Measurements from ENCODE around the gene MFN1. TPM values are rescaled to one million over a fixed set of nuclear protein-coding genes. Genes with fewer than 3 reads are reported as not detected.

The MFN1 gene
- total and polyA plus RNA-seq, 12 donors = 12.4 to 60.9 (median 41.7) TPM

DNA sequence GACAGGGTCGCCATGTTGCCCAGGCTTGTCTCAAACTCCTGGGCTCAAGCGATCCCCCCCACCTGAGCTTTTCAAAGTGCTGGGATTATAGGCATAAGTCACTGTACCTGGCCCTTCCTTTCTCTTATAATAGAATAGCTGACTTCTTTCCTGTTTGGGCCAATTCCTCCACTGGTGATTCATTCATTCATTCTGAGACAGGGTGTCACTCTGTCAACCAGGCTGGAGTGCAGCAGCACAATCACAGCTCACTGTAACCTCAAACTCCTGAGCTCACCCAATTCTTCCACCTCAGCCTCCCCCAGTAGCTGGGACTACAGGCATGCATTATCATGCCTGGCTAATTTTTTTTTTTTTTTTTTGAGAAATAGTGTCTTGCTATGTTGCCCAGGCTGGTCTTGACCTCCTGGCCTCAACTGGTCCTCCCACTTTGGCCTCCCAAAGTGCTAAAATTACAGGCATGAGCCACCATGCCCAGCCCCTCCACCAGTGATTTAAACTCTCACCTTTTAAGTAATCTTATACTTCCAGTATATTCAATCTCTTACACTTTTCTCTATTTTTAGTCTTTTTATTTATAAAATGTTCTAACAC is 82.9 kb downstream of the MFN1 start:
- Histone ChIP-seq H3K4me3 (no peak overlapping the region), H3K9me3 (replicated peaks in 1 of 3) (no peaks in the 10 kb centered on the region), H3K27me3 (no peaks in the 10 kb centered on the region), H3K36me3 (replicated peaks in 1 of 2) (no peaks in the 10 kb centered on the region), H3K4me1 (replicated peaks in 1 of 2) (peaks cover 0 to 13% of the 10 kb centered on the region in 2 donors), H3K27ac (no peak overlapping the region)
- DNase-seq = no peak
- WGBS, 4 donors = 92 to 94% (median 93%) methylated on average over 2 of the region's 2 CpGs
- intact Hi-C loops (cut with DNase I) = no loop called here
- TF ChIP-seq, protein P1, sequence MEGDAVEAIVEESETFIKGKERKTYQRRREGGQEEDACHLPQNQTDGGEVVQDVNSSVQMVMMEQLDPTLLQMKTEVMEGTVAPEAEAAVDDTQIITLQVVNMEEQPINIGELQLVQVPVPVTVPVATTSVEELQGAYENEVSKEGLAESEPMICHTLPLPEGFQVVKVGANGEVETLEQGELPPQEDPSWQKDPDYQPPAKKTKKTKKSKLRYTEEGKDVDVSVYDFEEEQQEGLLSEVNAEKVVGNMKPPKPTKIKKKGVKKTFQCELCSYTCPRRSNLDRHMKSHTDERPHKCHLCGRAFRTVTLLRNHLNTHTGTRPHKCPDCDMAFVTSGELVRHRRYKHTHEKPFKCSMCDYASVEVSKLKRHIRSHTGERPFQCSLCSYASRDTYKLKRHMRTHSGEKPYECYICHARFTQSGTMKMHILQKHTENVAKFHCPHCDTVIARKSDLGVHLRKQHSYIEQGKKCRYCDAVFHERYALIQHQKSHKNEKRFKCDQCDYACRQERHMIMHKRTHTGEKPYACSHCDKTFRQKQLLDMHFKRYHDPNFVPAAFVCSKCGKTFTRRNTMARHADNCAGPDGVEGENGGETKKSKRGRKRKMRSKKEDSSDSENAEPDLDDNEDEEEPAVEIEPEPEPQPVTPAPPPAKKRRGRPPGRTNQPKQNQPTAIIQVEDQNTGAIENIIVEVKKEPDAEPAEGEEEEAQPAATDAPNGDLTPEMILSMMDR (IDR thresholded peaks at IDR 0.05) = no peak
- no peak for TF ChIP-seq POLR2A (IDR thresholded peaks at IDR 0.05)

GRCh38 chr3:179432021-179432420 is 84.5 kb downstream of the MFN1 start:
- WGBS, 4 donors = 72 to 88% (median 77%) methylated on average over 3 of the region's 3 CpGs
- Histone ChIP-seq H3K4me3 (no peak overlapping the region), H3K9me3 (replicated peaks in 1 of 3) (no peaks in the 10 kb centered on the region), H3K4me1 (replicated peaks in 1 of 2) (peaks cover 0 to 13% of the 10 kb centered on the region in 2 donors), H3K27me3 (no peaks in the 10 kb centered on the region), H3K36me3 (replicated peaks in 1 of 2) (no peaks in the 10 kb centered on the region), H3K27ac (peak overlapping the region in 3 of 5 donors; percentile 11 to 47 (median 24))
- no peak for TF ChIP-seq POLR2A (IDR thresholded peaks at IDR 0.05)
- TF ChIP-seq, protein P1 (IDR thresholded peaks at IDR 0.05) = no peak
- intact Hi-C loops (cut with DNase I) = no loop called here
- DNase-seq = peak in 6 of 7 donors; percentile 25 to 55 (median 45)

GRCh38 chr3:179432451-179432850 is 84.9 kb downstream of the MFN1 start:
- no peak for DNase-seq
- WGBS, 4 donors = 55 to 91% (median 85%) methylated on average over 1 of the region's 1 CpG
- peaks cover 0 to 13% of the 10 kb centered on the region in 2 donors for H3K4me1 ChIP-seq (replicated peaks in 1 of 2)
- no peak overlapping the region for H3K4me3 ChIP-seq
- H3K27me3 ChIP-seq = no peaks in the 10 kb centered on the region
- H3K9me3 ChIP-seq (replicated peaks in 1 of 3) = no peaks in the 10 kb centered on the region
- H3K36me3 ChIP-seq (replicated peaks in 1 of 2) = no peaks in the 10 kb centered on the region
- intact Hi-C loops (cut with DNase I) = no loop called here
- TF ChIP-seq, protein P1 (IDR thresholded peaks at IDR 0.05) = no peak
- no peak for TF ChIP-seq POLR2A (IDR thresholded peaks at IDR 0.05)
- peak overlapping the region in 2 of 5 donors; percentile 24 to 47 for H3K27ac ChIP-seq

DNA sequence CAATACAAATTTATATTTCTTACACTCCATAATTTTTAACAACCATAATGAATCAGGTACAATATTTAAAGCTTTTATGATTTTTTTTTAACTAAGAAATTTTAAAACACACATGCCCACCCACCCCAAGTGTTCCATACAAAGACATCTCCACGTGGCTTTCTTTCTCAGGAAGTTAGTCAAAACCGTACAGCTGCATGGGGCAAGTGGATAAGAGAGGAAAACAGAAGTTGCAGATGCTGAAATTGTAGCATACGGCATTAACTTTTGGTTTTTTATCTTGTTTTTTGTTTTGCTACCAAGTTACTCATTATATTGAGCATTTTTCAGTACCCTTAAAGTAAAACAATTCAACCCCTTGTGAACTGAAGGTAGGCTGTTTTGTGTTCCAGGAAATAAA is 89.0 kb downstream of the MFN1 start:
- intact Hi-C loops (cut with DNase I) = no loop called here
- H3K9me3 ChIP-seq (replicated peaks in 1 of 3) = no peaks in the 10 kb centered on the region
- H3K4me3 ChIP-seq = no peak overlapping the region
- TF ChIP-seq, protein P1 (IDR thresholded peaks at IDR 0.05) = no peak
- no peak for TF ChIP-seq POLR2A (IDR thresholded peaks at IDR 0.05)
- peak overlapping the region in 1 of 5 donors; percentile 38 for H3K27ac ChIP-seq
- 56 to 72% (median 69%) methylated on average over 3 of the region's 3 CpGs for WGBS, 4 donors
- no peaks in the 10 kb centered on the region for H3K27me3 ChIP-seq
- DNase-seq = no peak
- H3K4me1 ChIP-seq (replicated peaks in 1 of 2) = peaks cover 0 to 13% of the 10 kb centered on the region in 2 donors
- H3K36me3 ChIP-seq (replicated peaks in 1 of 2) = no peaks in the 10 kb centered on the region
